ENCODE data around the gene CHMP1B.

Gene CHMP1B

GRCh38 chr18:11818486-11819203, 32.6 kb upstream of the CHMP1B start:
- H3K27me3 ChIP-seq (ENCODE audit: control insufficient read depth in 1 of 2, insufficient read depth in 2 of 2, low read length in 2 of 2): no peaks in the 10 kb centered on the region
- H3K9me3 ChIP-seq (ENCODE audit: control insufficient read depth in 2 of 2, low read length in 2 of 2): no peaks in the 10 kb centered on the region
- H3K36me3 ChIP-seq (ENCODE audit: control insufficient read depth in 2 of 2, insufficient read depth in 2 of 2, low read length in 2 of 2): no peaks in the 10 kb centered on the region
- H3K27ac ChIP-seq (ENCODE audit: low read length): no peak overlapping the region
- H3K4me1 ChIP-seq (ENCODE audit: control insufficient read depth, insufficient read depth, low read length): no peaks in the 10 kb centered on the region
- H3K4me3 ChIP-seq (ENCODE audit: low read length in 2 of 2): no peak overlapping the region
- H3K9ac ChIP-seq (ENCODE audit: low read length in 2 of 2): no peak overlapping the region

- Histone ChIP-seq H3K9me3 (ENCODE audit: control insufficient read depth in 2 of 2, low read length in 2 of 2) (no peaks in the 10 kb centered on the region), H3K36me3 (ENCODE audit: control insufficient read depth in 2 of 2, insufficient read depth in 2 of 2, low read length in 2 of 2) (no peaks in the 10 kb centered on the region), H3K4me1 (ENCODE audit: control insufficient read depth, insufficient read depth, low read length) (no peaks in the 10 kb centered on the region), H3K4me3 (ENCODE audit: low read length in 2 of 2) (no peak overlapping the region), H3K9ac (ENCODE audit: low read length in 2 of 2) (no peak overlapping the region), H3K27ac (ENCODE audit: low read length) (no peak overlapping the region), H3K27me3 (ENCODE audit: control insufficient read depth in 1 of 2, insufficient read depth in 2 of 2, low read length in 2 of 2) (no peaks in the 10 kb centered on the region)
Observed at GRCh38 chr18:11819938-11820337, 31.3 kb upstream of the CHMP1B start.

GRCh38 chr18:11820697-11821096, 30.5 kb upstream of the CHMP1B start:
- Histone ChIP-seq H3K27me3 (ENCODE audit: control insufficient read depth in 1 of 2, insufficient read depth in 2 of 2, low read length in 2 of 2) (no peaks in the 10 kb centered on the region), H3K27ac (ENCODE audit: low read length) (no peak overlapping the region), H3K9me3 (ENCODE audit: control insufficient read depth in 2 of 2, low read length in 2 of 2) (no peaks in the 10 kb centered on the region), H3K9ac (ENCODE audit: low read length in 2 of 2) (no peak overlapping the region), H3K36me3 (ENCODE audit: control insufficient read depth in 2 of 2, insufficient read depth in 2 of 2, low read length in 2 of 2) (no peaks in the 10 kb centered on the region), H3K4me1 (ENCODE audit: control insufficient read depth, insufficient read depth, low read length) (no peaks in the 10 kb centered on the region), H3K4me3 (ENCODE audit: low read length in 2 of 2) (no peak overlapping the region)

- Histone ChIP-seq H3K36me3 (ENCODE audit: control insufficient read depth in 2 of 2, insufficient read depth in 2 of 2, low read length in 2 of 2) (no peaks in the 10 kb centered on the region), H3K9ac (ENCODE audit: low read length in 2 of 2) (no peak overlapping the region), H3K9me3 (ENCODE audit: control insufficient read depth in 2 of 2, low read length in 2 of 2) (no peaks in the 10 kb centered on the region), H3K27me3 (ENCODE audit: control insufficient read depth in 1 of 2, insufficient read depth in 2 of 2, low read length in 2 of 2) (no peaks in the 10 kb centered on the region), H3K4me1 (ENCODE audit: control insufficient read depth, insufficient read depth, low read length) (no peaks in the 10 kb centered on the region), H3K4me3 (ENCODE audit: low read length in 2 of 2) (no peak overlapping the region), H3K27ac (ENCODE audit: low read length) (no peak overlapping the region)
Observed at GRCh38 chr18:11821208-11821607, 30.0 kb upstream of the CHMP1B start.

GRCh38 chr18:11821643-11822237, 29.5 kb upstream of the CHMP1B start:
- no peaks in the 10 kb centered on the region for H3K9me3 ChIP-seq (ENCODE audit: control insufficient read depth in 2 of 2, low read length in 2 of 2)
- no peaks in the 10 kb centered on the region for H3K27me3 ChIP-seq (ENCODE audit: control insufficient read depth in 1 of 2, insufficient read depth in 2 of 2, low read length in 2 of 2)
- H3K27ac ChIP-seq (ENCODE audit: low read length): no peak overlapping the region
- H3K9ac ChIP-seq (ENCODE audit: low read length in 2 of 2): no peak overlapping the region
- H3K4me3 ChIP-seq (ENCODE audit: low read length in 2 of 2): no peak overlapping the region
- no peaks in the 10 kb centered on the region for H3K4me1 ChIP-seq (ENCODE audit: control insufficient read depth, insufficient read depth, low read length)
- no peaks in the 10 kb centered on the region for H3K36me3 ChIP-seq (ENCODE audit: control insufficient read depth in 2 of 2, insufficient read depth in 2 of 2, low read length in 2 of 2)

GRCh38 chr18:11823545-11823944, 27.7 kb upstream of the CHMP1B start:
- Histone ChIP-seq H3K27ac (ENCODE audit: low read length) (no peak overlapping the region), H3K9me3 (ENCODE audit: control insufficient read depth in 2 of 2, low read length in 2 of 2) (no peaks in the 10 kb centered on the region), H3K4me1 (ENCODE audit: control insufficient read depth, insufficient read depth, low read length) (no peaks in the 10 kb centered on the region), H3K27me3 (ENCODE audit: control insufficient read depth in 1 of 2, insufficient read depth in 2 of 2, low read length in 2 of 2) (no peaks in the 10 kb centered on the region), H3K9ac (ENCODE audit: low read length in 2 of 2) (no peak overlapping the region), H3K36me3 (ENCODE audit: control insufficient read depth in 2 of 2, insufficient read depth in 2 of 2, low read length in 2 of 2) (no peaks in the 10 kb centered on the region), H3K4me3 (ENCODE audit: low read length in 2 of 2) (no peak overlapping the region)

- Histone ChIP-seq H3K9me3 (ENCODE audit: control insufficient read depth in 2 of 2, low read length in 2 of 2) (no peaks in the 10 kb centered on the region), H3K9ac (ENCODE audit: low read length in 2 of 2) (no peak overlapping the region), H3K36me3 (ENCODE audit: control insufficient read depth in 2 of 2, insufficient read depth in 2 of 2, low read length in 2 of 2) (no peaks in the 10 kb centered on the region), H3K4me3 (ENCODE audit: low read length in 2 of 2) (no peak overlapping the region), H3K27me3 (ENCODE audit: control insufficient read depth in 1 of 2, insufficient read depth in 2 of 2, low read length in 2 of 2) (no peaks in the 10 kb centered on the region), H3K27ac (ENCODE audit: low read length) (no peak overlapping the region), H3K4me1 (ENCODE audit: control insufficient read depth, insufficient read depth, low read length) (no peaks in the 10 kb centered on the region)
Observed at GRCh38 chr18:11826836-11827235, 24.4 kb upstream of the CHMP1B start.

GRCh38 chr18:11828786-11829432, 22.3 kb upstream of the CHMP1B start:
- Histone ChIP-seq H3K9me3 (ENCODE audit: control insufficient read depth in 2 of 2, low read length in 2 of 2) (no peaks in the 10 kb centered on the region), H3K4me1 (ENCODE audit: control insufficient read depth, insufficient read depth, low read length) (no peaks in the 10 kb centered on the region), H3K27me3 (ENCODE audit: control insufficient read depth in 1 of 2, insufficient read depth in 2 of 2, low read length in 2 of 2) (no peaks in the 10 kb centered on the region), H3K36me3 (ENCODE audit: control insufficient read depth in 2 of 2, insufficient read depth in 2 of 2, low read length in 2 of 2) (no peaks in the 10 kb centered on the region), H3K9ac (ENCODE audit: low read length in 2 of 2) (no peak overlapping the region), H3K4me3 (ENCODE audit: low read length in 2 of 2) (no peak overlapping the region), H3K27ac (ENCODE audit: low read length) (no peak overlapping the region)

GRCh38 chr18:11830585-11830984, 20.6 kb upstream of the CHMP1B start:
- H3K27ac ChIP-seq (ENCODE audit: low read length): no peak overlapping the region
- H3K9ac ChIP-seq (ENCODE audit: low read length in 2 of 2): no peak overlapping the region
- no peaks in the 10 kb centered on the region for H3K36me3 ChIP-seq (ENCODE audit: control insufficient read depth in 2 of 2, insufficient read depth in 2 of 2, low read length in 2 of 2)
- H3K4me3 ChIP-seq (ENCODE audit: low read length in 2 of 2): no peak overlapping the region
- no peaks in the 10 kb centered on the region for H3K27me3 ChIP-seq (ENCODE audit: control insufficient read depth in 1 of 2, insufficient read depth in 2 of 2, low read length in 2 of 2)
- H3K4me1 ChIP-seq (ENCODE audit: control insufficient read depth, insufficient read depth, low read length): no peaks in the 10 kb centered on the region
- H3K9me3 ChIP-seq (ENCODE audit: control insufficient read depth in 2 of 2, low read length in 2 of 2): no peaks in the 10 kb centered on the region

- Histone ChIP-seq H3K4me3 (ENCODE audit: low read length in 2 of 2) (no peak overlapping the region), H3K4me1 (ENCODE audit: control insufficient read depth, insufficient read depth, low read length) (no peaks in the 10 kb centered on the region), H3K9me3 (ENCODE audit: control insufficient read depth in 2 of 2, low read length in 2 of 2) (no peaks in the 10 kb centered on the region), H3K27me3 (ENCODE audit: control insufficient read depth in 1 of 2, insufficient read depth in 2 of 2, low read length in 2 of 2) (no peaks in the 10 kb centered on the region), H3K27ac (ENCODE audit: low read length) (no peak overlapping the region), H3K36me3 (ENCODE audit: control insufficient read depth in 2 of 2, insufficient read depth in 2 of 2, low read length in 2 of 2) (no peaks in the 10 kb centered on the region), H3K9ac (ENCODE audit: low read length in 2 of 2) (no peak overlapping the region)
Observed at GRCh38 chr18:11831921-11832320, 19.3 kb upstream of the CHMP1B start.

GRCh38 chr18:11834772-11835171, 16.4 kb upstream of the CHMP1B start:
- H3K9me3 ChIP-seq (ENCODE audit: control insufficient read depth in 2 of 2, low read length in 2 of 2): no peaks in the 10 kb centered on the region
- H3K9ac ChIP-seq (ENCODE audit: low read length in 2 of 2): no peak overlapping the region
- no peak overlapping the region for H3K4me3 ChIP-seq (ENCODE audit: low read length in 2 of 2)
- H3K36me3 ChIP-seq (ENCODE audit: control insufficient read depth in 2 of 2, insufficient read depth in 2 of 2, low read length in 2 of 2): no peaks in the 10 kb centered on the region
- no peak overlapping the region for H3K27ac ChIP-seq (ENCODE audit: low read length)
- H3K4me1 ChIP-seq (ENCODE audit: control insufficient read depth, insufficient read depth, low read length): no peaks in the 10 kb centered on the region
- no peaks in the 10 kb centered on the region for H3K27me3 ChIP-seq (ENCODE audit: control insufficient read depth in 1 of 2, insufficient read depth in 2 of 2, low read length in 2 of 2)
